GM18870 (cell line): ENCODE results near the gene MCAT.
A peak's percentile ranks its signal among the peaks of the same experiment; 100 is the strongest.

ENCODE experiments used
- ATAC-seq: cut with Tn5 transposase; IDR thresholded peaks from one replicate; pipeline ENCODE4 v1.9.1; 2021; ENCODE audit warnings: moderate library complexity; ENCODE audit not compliant: unreplicated experiment

MCAT gene

GRCh38 chr22:43142880-43143562 lies at the start of gene MCAT:
MCAT (minus strand) TSS chr22:43143398; CDS start chr22:43143348, 50 bp downstream.
- peak; percentile 39 for ATAC-seq

GRCh38 chr22:43191831-43192230 lies 48.6 kb upstream of the MCAT start:
- ATAC-seq: no peak

- no peak for ATAC-seq
These were observed 45.8 kb upstream of the MCAT start for GRCh38 chr22:43188829-43189545.

- peak; percentile 54 for ATAC-seq
These were observed 44.2 kb upstream of the MCAT start for GRCh38 chr22:43187171-43188099.

- ATAC-seq: no peak
These were observed 43.3 kb upstream of the MCAT start, which contains the start of gene TTLL12 for GRCh38 chr22:43186272-43187170. TTLL12 (minus strand) TSS chr22:43187134; CDS start chr22:43187069, 65 bp downstream.

- ATAC-seq: no peak
These were observed 42.7 kb upstream of the MCAT start for GRCh38 chr22:43185860-43186261.

- ATAC-seq: no peak
These were observed 40.5 kb upstream of the MCAT start for GRCh38 chr22:43183496-43184277.

GRCh38 chr22:43182726-43183125 lies 39.5 kb upstream of the MCAT start:
- no peak for ATAC-seq

- ATAC-seq: no peak
These were observed 38.9 kb upstream of the MCAT start for GRCh38 chr22:43182118-43182517.

- no peak for ATAC-seq
These were observed 38.3 kb upstream of the MCAT start for GRCh38 chr22:43181321-43182076.

- no peak for ATAC-seq
These were observed 37.5 kb upstream of the MCAT start for GRCh38 chr22:43180670-43181069.

GRCh38 chr22:43179911-43180195 lies 36.7 kb upstream of the MCAT start:
- no peak for ATAC-seq

GRCh38 chr22:43179146-43179910 lies 36.1 kb upstream of the MCAT start:
- ATAC-seq: no peak

- no peak for ATAC-seq
These were observed 34.3 kb upstream of the MCAT start for GRCh38 chr22:43177479-43177878.

- ATAC-seq: no peak
These were observed 32.9 kb upstream of the MCAT start for GRCh38 chr22:43176090-43176489.

- ATAC-seq: no peak
These were observed 31.8 kb upstream of the MCAT start for GRCh38 chr22:43174941-43175531.

GRCh38 chr22:43173976-43174720 lies 30.9 kb upstream of the MCAT start:
- ATAC-seq: no peak
